BE2C (cell line): Measurements from ENCODE around the gene DRC1.

Experiments used
- DNase-seq: peaks from one replicate; pipeline ENCODE4 v3.0.0-alpha.2; 2020
- H3K27me3 ChIP-seq: fragments of 250-450 bp; sonication (Bioruptor Pico); 2 replicates; pipeline ENCODE4 v1.5.1; 2020; ENCODE audit warnings: mild to moderate bottlenecking
- H3K36me3 ChIP-seq: fragments of 250-450 bp; sonication (Bioruptor Pico); 2 replicates; pipeline ENCODE4 v1.5.1; 2020; ENCODE audit warnings: mild to moderate bottlenecking
- H3K4me1 ChIP-seq: fragments of 250-450 bp; sonication (Bioruptor Pico); 2 replicates; pipeline ENCODE4 v1.5.1; 2020
- H3K4me3 ChIP-seq: 2 replicates; pipeline ENCODE4 v1.5.1; 2011; ENCODE audit warnings: low read depth, low read length
- H3K9me3 ChIP-seq: fragments of 250-450 bp; sonication (Bioruptor Pico); 2 replicates; pipeline ENCODE4 v1.5.1; 2020
- CTCF ChIP-seq: IDR thresholded peaks from 2 replicates; pipeline ENCODE4 v1.5.1; 2012; ENCODE audit warnings: mild to moderate bottlenecking, low read depth, low read length

DRC1 gene

GRCh38 chr2:26453421-26454329, 52.0 kb downstream of the DRC1 start:
- DNase-seq = no peak
- Histone ChIP-seq H3K9me3 (no peaks in the 10 kb centered on the region), H3K4me3 (no peak overlapping the region), H3K36me3 (no peaks in the 10 kb centered on the region), H3K4me1 (no peaks in the 10 kb centered on the region), H3K27me3 (no peaks in the 10 kb centered on the region)
- TF ChIP-seq CTCF = no peak

GRCh38 chr2:26454561-26455001, 52.9 kb downstream of the DRC1 start:
- Histone ChIP-seq H3K36me3 (no peaks in the 10 kb centered on the region), H3K4me3 (no peak overlapping the region), H3K4me1 (no peaks in the 10 kb centered on the region), H3K9me3 (no peaks in the 10 kb centered on the region), H3K27me3 (no peaks in the 10 kb centered on the region)
- TF ChIP-seq CTCF = no peak
- DNase-seq = no peak

DNA sequence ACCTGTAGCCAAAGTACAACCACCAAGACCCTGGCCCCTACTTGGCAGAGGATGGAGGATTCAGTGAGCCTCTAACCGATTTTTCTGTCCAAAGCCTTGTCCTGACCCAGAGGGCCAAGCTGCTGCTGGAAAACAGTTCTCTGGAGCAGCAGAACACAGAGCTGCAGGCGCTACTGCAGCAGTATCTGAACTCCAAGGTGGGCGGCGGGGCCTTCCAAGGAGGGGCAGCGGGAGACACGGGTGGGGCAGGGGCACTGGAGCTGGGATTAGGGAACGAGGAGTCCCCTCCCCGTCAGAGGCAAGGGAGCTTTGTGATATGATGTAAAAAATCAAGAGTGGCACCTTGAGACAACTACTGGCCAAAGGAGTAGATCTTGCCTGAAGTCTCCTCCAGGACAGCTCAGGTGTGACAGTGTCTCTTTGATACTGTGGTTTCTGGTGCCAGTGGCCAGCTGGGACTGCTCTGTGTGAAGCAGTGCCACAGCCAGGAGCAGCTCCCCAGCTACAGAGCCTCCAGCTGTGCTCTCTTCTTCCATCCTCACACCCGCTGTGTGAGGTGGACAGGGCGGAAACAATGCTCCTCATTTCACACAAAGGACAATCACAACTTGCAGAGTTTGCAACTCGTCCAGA, 53.4 kb downstream of the DRC1 start:
- Histone ChIP-seq H3K36me3 (no peaks in the 10 kb centered on the region), H3K4me3 (no peak overlapping the region), H3K4me1 (no peaks in the 10 kb centered on the region), H3K27me3 (no peaks in the 10 kb centered on the region), H3K9me3 (no peaks in the 10 kb centered on the region)
- TF ChIP-seq CTCF = no peak
- DNase-seq = no peak

DNA sequence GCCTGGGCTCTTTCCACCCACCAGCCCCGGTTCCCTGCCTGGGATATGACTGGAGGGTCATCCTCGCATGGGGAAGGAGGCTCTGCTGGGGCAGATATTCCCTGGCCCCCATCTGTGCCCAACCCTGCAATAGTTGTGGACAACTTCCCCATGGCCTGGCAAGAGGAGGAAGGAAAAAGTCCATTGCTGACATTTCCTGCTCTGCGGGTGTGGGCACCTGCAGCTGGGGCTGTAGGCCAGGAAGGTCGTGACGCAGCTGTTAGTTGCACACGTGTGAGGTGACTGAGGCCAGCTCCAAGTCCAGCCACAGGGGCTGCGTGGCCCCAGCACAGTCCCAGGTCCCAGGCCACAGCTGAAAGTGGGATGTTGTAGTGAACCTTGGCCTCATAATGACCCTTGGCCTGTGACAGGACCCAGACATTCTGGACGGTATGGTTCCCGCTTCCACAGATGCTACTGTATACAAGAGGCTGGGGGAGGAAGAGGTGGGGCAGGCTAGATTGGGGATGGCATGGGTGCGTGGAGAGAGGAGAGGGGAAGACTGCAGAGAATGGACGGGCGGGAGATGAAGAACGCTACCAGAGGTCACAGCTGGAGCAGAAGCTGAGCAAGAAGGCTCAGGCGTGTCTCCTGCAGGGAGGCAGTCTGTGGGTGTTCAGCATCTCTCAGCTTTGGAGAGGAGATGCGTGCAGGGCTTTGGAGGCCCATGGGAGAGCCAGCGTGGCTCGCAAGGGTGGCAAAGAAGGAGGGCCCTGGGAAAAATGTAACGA, 54.1 kb downstream of the DRC1 start:
- DNase-seq = no peak
- Histone ChIP-seq H3K27me3 (no peaks in the 10 kb centered on the region), H3K4me1 (no peaks in the 10 kb centered on the region)

DNA sequence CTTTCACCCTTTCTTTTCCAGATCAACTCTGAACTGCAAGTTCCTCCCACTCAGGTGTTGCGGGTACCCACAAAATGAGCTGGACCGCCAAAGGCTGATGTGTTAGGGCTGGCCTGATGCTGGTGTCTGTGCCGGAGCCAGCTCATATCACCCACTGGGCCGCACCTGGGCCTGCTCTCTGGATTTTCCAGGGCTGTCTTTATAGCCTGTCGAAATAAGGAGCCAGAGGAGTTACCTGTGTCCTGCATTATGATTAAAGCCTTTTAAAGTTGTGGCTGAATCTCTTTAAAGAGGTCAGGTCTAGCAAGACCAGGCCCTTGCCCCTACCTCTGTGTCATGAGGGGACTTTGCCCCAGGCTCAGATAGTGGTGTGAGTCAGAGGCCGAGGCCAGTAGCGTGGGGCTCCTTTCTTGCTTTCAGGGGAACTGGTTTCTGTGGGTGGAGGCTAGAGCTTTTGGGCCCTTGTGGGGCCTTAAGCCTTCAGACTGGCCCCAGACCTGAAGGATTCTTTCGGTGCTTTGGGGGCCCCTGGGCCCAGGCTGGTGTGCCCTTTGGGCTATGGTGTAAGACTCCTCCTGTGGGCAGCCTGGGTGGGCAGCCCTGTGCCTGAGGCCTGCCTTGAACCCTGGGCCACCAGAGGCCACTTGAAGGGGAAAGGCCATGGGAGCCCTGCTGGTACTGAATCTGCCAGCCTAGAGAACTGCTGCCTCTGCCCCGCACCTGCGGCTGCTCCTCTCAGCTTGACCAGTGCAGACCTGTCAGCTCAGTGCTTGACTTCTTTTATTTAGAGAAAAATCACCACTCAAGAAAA, 54.9 kb downstream of the DRC1 start:
- no peak overlapping the region for H3K4me3 ChIP-seq
- no peak for TF ChIP-seq CTCF
- no peak for DNase-seq
- no peaks in the 10 kb centered on the region for H3K4me1 ChIP-seq
- no peaks in the 10 kb centered on the region for H3K27me3 ChIP-seq
- H3K36me3 ChIP-seq = no peaks in the 10 kb centered on the region
- H3K9me3 ChIP-seq = no peaks in the 10 kb centered on the region

More for the DNA sequence above, 54.1 kb downstream of the DRC1 start:
- no peak for TF ChIP-seq CTCF
- Histone ChIP-seq H3K4me3 (no peak overlapping the region), H3K36me3 (no peaks in the 10 kb centered on the region), H3K9me3 (no peaks in the 10 kb centered on the region)
